Body of pancreas (tissue), 4 donors: ENCODE measurements around the gene PKP4.

Source experiments
- POLR2A ChIP-seq, 3 donors: fragments of 450-650 bp; IDR thresholded peaks; one replicate each; pipeline ENCODE4 v1.6.1; 2016; ENCODE audit warnings: antibody characterized with exemption in 3 of 3, mild to moderate bottlenecking in 2 of 3
- TF ChIP-seq, protein P1 (sequence below), 7 experiments: fragments of 450-650 bp in 4 of 7; fragments of 200-600 bp in 3 of 7; sonication (generic) in 3 of 7; IDR thresholded peaks; one replicate each; pipeline ENCODE4 v1.5.1; 2016 to 2019; ENCODE audit warnings: antibody characterized with exemption in 7 of 7

DNA sequence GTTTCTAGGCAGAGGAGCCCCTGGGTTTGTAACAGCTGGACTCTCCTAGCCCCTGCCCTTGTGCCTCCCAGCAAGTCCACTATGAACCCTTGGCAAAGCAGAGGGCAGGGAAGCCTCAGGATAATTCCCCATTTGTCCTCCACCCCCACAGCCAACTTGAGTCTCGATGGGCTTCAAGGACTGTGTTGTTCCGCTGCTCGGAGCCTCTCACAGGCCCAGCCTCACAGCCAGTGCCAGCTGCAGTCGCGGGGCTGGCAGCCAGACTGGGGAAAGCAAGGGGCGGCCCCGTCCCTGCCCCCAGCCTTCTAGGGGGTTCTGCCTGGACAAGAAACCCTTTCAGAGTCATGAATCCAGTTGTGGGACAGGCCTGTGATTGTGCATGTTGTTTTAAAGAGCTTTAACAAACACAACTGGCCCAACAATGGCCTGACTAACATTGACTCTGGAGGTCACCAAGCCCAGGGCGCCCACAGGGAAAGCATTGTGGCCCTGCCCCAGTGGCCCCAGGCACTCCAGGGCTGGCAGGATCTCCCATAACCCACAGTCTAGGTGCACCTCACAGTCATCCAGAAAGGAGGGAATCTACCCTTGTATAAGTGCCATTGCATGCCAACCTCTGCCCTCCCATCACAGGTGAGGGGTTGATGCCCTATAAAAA, 266.6 kb downstream of the PKP4 start:
- no peak for TF ChIP-seq POLR2A (IDR thresholded peaks at IDR 0.05)
- TF ChIP-seq, protein P1, sequence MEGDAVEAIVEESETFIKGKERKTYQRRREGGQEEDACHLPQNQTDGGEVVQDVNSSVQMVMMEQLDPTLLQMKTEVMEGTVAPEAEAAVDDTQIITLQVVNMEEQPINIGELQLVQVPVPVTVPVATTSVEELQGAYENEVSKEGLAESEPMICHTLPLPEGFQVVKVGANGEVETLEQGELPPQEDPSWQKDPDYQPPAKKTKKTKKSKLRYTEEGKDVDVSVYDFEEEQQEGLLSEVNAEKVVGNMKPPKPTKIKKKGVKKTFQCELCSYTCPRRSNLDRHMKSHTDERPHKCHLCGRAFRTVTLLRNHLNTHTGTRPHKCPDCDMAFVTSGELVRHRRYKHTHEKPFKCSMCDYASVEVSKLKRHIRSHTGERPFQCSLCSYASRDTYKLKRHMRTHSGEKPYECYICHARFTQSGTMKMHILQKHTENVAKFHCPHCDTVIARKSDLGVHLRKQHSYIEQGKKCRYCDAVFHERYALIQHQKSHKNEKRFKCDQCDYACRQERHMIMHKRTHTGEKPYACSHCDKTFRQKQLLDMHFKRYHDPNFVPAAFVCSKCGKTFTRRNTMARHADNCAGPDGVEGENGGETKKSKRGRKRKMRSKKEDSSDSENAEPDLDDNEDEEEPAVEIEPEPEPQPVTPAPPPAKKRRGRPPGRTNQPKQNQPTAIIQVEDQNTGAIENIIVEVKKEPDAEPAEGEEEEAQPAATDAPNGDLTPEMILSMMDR (IDR thresholded peaks at IDR 0.05): no peak
